ENCODE measurements around the gene PALM3.
"Not testable (repeated sequence)": the region's sequence is repeated elsewhere in the genome, so short reads cannot be mapped to it uniquely, and the experiment has no call there.

The PALM3 gene

DNA sequence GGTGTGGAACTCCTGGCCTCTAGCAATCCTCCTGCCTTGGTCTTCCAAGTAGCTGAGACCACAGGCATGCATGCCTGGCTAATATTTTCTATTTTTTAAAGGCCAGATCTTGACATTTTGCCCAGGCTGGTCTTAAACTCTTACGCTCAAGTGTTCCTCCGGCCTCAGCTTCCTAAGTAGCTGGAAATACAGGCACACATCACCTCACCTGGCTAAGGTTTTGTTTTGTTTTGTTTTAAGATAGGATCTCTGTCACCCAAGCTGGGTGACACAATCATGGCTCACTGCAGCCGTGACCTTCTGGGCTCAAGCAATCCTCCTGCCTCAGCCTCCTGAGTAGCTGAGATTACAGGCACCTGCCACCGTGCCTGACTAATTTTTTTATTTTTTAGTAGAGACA is 39.4 kb downstream of the PALM3 start:
- no peak for DNase-seq (ENCODE audit: low read depth)
- TF ChIP-seq, protein P1, sequence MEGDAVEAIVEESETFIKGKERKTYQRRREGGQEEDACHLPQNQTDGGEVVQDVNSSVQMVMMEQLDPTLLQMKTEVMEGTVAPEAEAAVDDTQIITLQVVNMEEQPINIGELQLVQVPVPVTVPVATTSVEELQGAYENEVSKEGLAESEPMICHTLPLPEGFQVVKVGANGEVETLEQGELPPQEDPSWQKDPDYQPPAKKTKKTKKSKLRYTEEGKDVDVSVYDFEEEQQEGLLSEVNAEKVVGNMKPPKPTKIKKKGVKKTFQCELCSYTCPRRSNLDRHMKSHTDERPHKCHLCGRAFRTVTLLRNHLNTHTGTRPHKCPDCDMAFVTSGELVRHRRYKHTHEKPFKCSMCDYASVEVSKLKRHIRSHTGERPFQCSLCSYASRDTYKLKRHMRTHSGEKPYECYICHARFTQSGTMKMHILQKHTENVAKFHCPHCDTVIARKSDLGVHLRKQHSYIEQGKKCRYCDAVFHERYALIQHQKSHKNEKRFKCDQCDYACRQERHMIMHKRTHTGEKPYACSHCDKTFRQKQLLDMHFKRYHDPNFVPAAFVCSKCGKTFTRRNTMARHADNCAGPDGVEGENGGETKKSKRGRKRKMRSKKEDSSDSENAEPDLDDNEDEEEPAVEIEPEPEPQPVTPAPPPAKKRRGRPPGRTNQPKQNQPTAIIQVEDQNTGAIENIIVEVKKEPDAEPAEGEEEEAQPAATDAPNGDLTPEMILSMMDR (IDR thresholded peaks at IDR 0.05; ENCODE audit: low read depth, low read length, missing control alignments), result no peak
- no peak overlapping the region for H3K4me3 ChIP-seq (ENCODE audit: low read depth, low read length)

DNA sequence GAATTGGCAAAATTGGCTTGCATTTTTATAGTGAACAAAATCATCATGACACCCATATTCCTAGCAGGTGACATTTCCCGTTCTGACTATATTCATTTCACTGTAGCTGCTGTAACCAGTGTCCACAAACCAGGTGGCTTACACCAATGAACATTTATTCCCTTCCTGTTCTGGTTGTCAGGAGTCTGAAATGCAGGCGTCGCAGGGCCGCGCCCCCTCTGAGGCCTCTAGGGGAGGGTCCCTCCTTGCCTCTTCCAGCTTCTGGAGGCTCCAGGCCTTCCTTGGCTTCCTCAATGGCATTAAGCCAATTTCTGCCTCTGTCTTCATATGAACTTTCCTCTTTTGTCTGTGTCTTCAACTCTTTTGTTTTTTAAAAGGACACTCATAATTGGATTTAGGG is 40.4 kb downstream of the PALM3 start:
- TF ChIP-seq, protein P1 (IDR thresholded peaks at IDR 0.05; ENCODE audit: low read depth, low read length, missing control alignments), result no peak
- no peak overlapping the region for H3K4me3 ChIP-seq (ENCODE audit: low read depth, low read length)
- no peak for DNase-seq (ENCODE audit: low read depth)

GRCh38 chr19:14019739-14020138 is 42.1 kb downstream of the PALM3 start:
- H3K4me3 ChIP-seq (ENCODE audit: low read depth, low read length); DNase-seq (ENCODE audit: low read depth): not testable (repeated sequence)

DNA sequence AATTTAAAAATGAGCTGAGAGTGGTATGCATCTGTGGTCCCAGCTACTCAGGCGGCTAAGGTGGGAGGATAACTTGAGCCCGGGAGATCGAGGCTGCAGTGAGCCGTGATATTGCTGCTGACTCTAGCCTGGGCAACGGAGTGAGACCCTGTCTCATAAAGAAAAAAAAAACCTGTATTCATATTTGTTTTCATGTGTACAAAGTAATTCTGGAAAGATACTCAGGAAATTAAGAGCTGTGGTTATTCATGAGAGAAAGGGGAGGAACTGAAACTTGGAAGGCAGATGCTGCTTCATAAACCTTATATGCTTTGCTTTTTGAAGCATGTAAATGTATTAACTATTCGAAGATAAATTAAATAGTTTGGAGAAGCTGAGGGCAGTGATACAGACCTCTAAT is 42.8 kb downstream of the PALM3 start:
- no peak overlapping the region for H3K4me3 ChIP-seq (ENCODE audit: low read depth, low read length)
- TF ChIP-seq, protein P1 (IDR thresholded peaks at IDR 0.05; ENCODE audit: low read depth, low read length, missing control alignments), result no peak
- no peak for DNase-seq (ENCODE audit: low read depth)

- peak; percentile 85 for DNase-seq (ENCODE audit: low read depth)
- TF ChIP-seq, protein P1 (IDR thresholded peaks at IDR 0.05; ENCODE audit: low read depth, low read length, missing control alignments), result no peak
- peak overlapping the region; percentile 25; the same call in 1 of the 2 replicates for H3K4me3 ChIP-seq (ENCODE audit: low read depth, low read length)
Observed at GRCh38 chr19:14015524-14016035, 46.3 kb downstream of the PALM3 start.

DNA sequence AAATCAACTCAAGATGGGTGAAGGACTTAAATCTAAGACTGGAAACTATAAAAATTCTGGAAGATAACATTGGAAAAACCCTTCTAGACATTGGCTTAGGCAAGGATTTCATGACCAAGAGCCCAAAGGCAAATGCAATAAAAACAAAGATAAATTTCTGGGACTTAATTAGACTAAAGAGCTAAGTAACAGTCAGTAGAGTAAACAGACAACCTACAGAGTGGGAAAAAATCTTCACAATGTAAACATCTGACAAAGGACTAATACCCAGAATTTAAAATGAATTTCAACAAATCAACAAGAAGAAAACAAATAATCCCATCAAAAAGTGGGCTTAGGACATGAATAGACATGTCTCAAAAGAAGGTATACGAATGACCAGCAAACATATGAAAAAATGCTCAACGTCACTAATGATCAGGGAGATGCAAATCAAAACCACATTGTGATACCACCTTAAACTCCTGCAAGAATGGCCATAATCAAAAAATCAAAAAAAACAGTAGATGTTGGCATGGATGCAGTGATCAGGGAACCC is 49.4 kb downstream of the PALM3 start:
- no peak overlapping the region for H3K4me3 ChIP-seq (ENCODE audit: low read depth, low read length)
- TF ChIP-seq, protein P1 (IDR thresholded peaks at IDR 0.05; ENCODE audit: low read depth, low read length, missing control alignments), result no peak
- DNase-seq (ENCODE audit: low read depth), result no peak

GRCh38 chr19:14006766-14007562 is 54.9 kb downstream of the PALM3 start:
- no peak for DNase-seq (ENCODE audit: low read depth)
- TF ChIP-seq, protein P1 (IDR thresholded peaks at IDR 0.05; ENCODE audit: low read depth, low read length, missing control alignments), result no peak
- H3K4me3 ChIP-seq (ENCODE audit: low read depth, low read length), result peak overlapping the region; percentile 86

All from GM12864 (cell line).